H9 (cell line): ENCODE measurements around the gene ENOX1. TPM values are rescaled to one million over a fixed set of nuclear protein-coding genes. Genes with fewer than 3 reads are reported as not detected.

Experiments used
- DNase-seq: peaks from one replicate; pipeline ENCODE4 v3.0.0-alpha.2; 2017
- H2AFZ ChIP-seq: one replicate; pipeline ENCODE4 v1.6.1; 2013; ENCODE audit warnings: mild to moderate bottlenecking, low read length, control low read depth, moderate library complexity
- H2AK5ac ChIP-seq: 2 replicates; pipeline ENCODE4 v1.6.1; 2013; ENCODE audit warnings: low read length, control low read depth, mixed read lengths; ENCODE audit not compliant: insufficient read length
- H2BK120ac ChIP-seq: one replicate; pipeline ENCODE4 v1.6.1; 2013; ENCODE audit warnings: low read depth, mild to moderate bottlenecking, low read length, control low read depth, inconsistent platforms; ENCODE audit not compliant: poor library complexity, severe bottlenecking
- H2BK12ac ChIP-seq: 2 replicates; pipeline ENCODE4 v1.6.1; 2013; ENCODE audit warnings: low read length, control low read depth, mixed read lengths, low read depth; ENCODE audit not compliant: insufficient read length
- H2BK15ac ChIP-seq: 2 replicates; pipeline ENCODE4 v1.6.1; 2013; ENCODE audit warnings: low read depth, low read length, control low read depth
- H2BK20ac ChIP-seq: one replicate; pipeline ENCODE4 v1.6.1; 2013; ENCODE audit warnings: low read depth, mild to moderate bottlenecking, low read length, control low read depth, inconsistent platforms; ENCODE audit not compliant: poor library complexity, severe bottlenecking
- H2BK5ac ChIP-seq: 2 replicates; pipeline ENCODE4 v1.6.1; 2013; ENCODE audit warnings: low read length, control low read depth, mixed read lengths; ENCODE audit not compliant: insufficient read length
- H3K14ac ChIP-seq: 2 replicates; pipeline ENCODE4 v1.6.1; 2013; ENCODE audit warnings: low read length, control low read depth; ENCODE audit not compliant: insufficient read depth
- H3K18ac ChIP-seq: 2 replicates; pipeline ENCODE4 v1.6.1; 2013; ENCODE audit warnings: low read depth, mild to moderate bottlenecking, mixed read lengths, low read length, control low read depth; ENCODE audit not compliant: insufficient read length
- H3K23ac ChIP-seq: 2 replicates; pipeline ENCODE4 v1.6.1; 2013; ENCODE audit warnings: low read length, control low read depth, mixed read lengths, low read depth; ENCODE audit not compliant: insufficient read length
- H3K23me2 ChIP-seq: 2 replicates; pipeline ENCODE4 v1.6.1; 2013; ENCODE audit warnings: low read depth, mild to moderate bottlenecking, mixed read lengths, low read length, control low read depth; ENCODE audit not compliant: insufficient read length, poor library complexity, severe bottlenecking
- H3K27ac ChIP-seq: 2 replicates; pipeline ENCODE4 v1.5.1; 2013; ENCODE audit warnings: low read length, control low read depth, mixed read lengths, low read depth; ENCODE audit not compliant: insufficient read length
- H3K27me3 ChIP-seq: 2 replicates; pipeline ENCODE4 v1.6.1; 2013; ENCODE audit warnings: low read length, control low read depth, inconsistent platforms; ENCODE audit not compliant: insufficient read depth
- H3K4ac ChIP-seq: 2 replicates; pipeline ENCODE4 v1.6.1; 2013; ENCODE audit warnings: low read depth, mild to moderate bottlenecking, control low read depth, inconsistent platforms, low read length, moderate library complexity
- H3K4me1 ChIP-seq: 2 replicates; pipeline ENCODE4 v1.6.1; 2013; ENCODE audit warnings: low read length, control low read depth, inconsistent platforms; ENCODE audit not compliant: insufficient read depth
- H3K4me2 ChIP-seq: 2 replicates; pipeline ENCODE4 v1.6.1; 2013; ENCODE audit warnings: low read length, control low read depth, mixed read lengths; ENCODE audit not compliant: insufficient read length, insufficient read depth
- H3K56ac ChIP-seq: 2 replicates; pipeline ENCODE4 v1.6.1; 2013; ENCODE audit warnings: low read depth, mild to moderate bottlenecking, mixed read lengths, low read length, control low read depth; ENCODE audit not compliant: insufficient read length
- H3K79me1 ChIP-seq: 2 replicates; pipeline ENCODE4 v1.6.1; 2013; ENCODE audit warnings: low read depth, mild to moderate bottlenecking, moderate library complexity, low read length, control low read depth, inconsistent platforms; ENCODE audit not compliant: insufficient read depth, poor library complexity, severe bottlenecking
- H3K79me2 ChIP-seq: 2 replicates; pipeline ENCODE4 v1.6.1; 2013; ENCODE audit warnings: low read length, control low read depth, inconsistent platforms; ENCODE audit not compliant: insufficient read depth
- H3K9ac ChIP-seq: 2 replicates; pipeline ENCODE4 v1.6.1; 2013; ENCODE audit warnings: low read length, control low read depth, mixed read lengths; ENCODE audit not compliant: insufficient read length; ENCODE audit errors: extremely low read depth
- H3K9me3 ChIP-seq: one replicate; pipeline ENCODE4 v1.6.1; 2013; ENCODE audit warnings: low read depth, low read length, inconsistent platforms; ENCODE audit not compliant: control insufficient read depth
- H3T11ph ChIP-seq: one replicate; pipeline ENCODE4 v1.6.1; 2013; ENCODE audit warnings: mild to moderate bottlenecking, low read length, control low read depth, inconsistent platforms
- H4K20me1 ChIP-seq: one replicate; pipeline ENCODE4 v1.6.1; 2013; ENCODE audit not compliant: control insufficient read depth, insufficient read length, insufficient read depth
- H4K5ac ChIP-seq: 2 replicates; pipeline ENCODE4 v1.6.1; 2013; ENCODE audit warnings: low read depth, mild to moderate bottlenecking, mixed read lengths, low read length, control low read depth; ENCODE audit not compliant: insufficient read length
- H4K8ac ChIP-seq: replicated peaks from 2 replicates; pipeline ENCODE4 v1.6.1; 2013; ENCODE audit warnings: low read length, control low read depth, mixed read lengths, low read depth; ENCODE audit not compliant: insufficient read length
- H4K91ac ChIP-seq: 2 replicates; pipeline ENCODE4 v1.6.1; 2013; ENCODE audit warnings: low read depth, mild to moderate bottlenecking, moderate library complexity, mixed read lengths, low read length, control low read depth; ENCODE audit not compliant: insufficient read length
- H3K27ac Mint-ChIP-seq, 3 experiments: 2 replicates in 2 of 3; 3 replicates in 1 of 3; pipeline ENCODE4 v1.8.0; 2020 to 2021; ENCODE audit warnings: mixed read lengths in 3 of 3, mild to moderate bottlenecking in 1 of 3, moderate library complexity in 1 of 3
- H3K27me3 Mint-ChIP-seq: 2 replicates; pipeline ENCODE4 v1.8.0; 2021; ENCODE audit warnings: low read depth, mild to moderate bottlenecking, moderate library complexity, mixed read lengths
- H3K36me3 Mint-ChIP-seq, 3 experiments: 2 replicates in 2 of 3; 3 replicates in 1 of 3; pipeline ENCODE4 v1.8.0; 2020 to 2021; ENCODE audit warnings: low read depth in 3 of 3, mixed read lengths in 3 of 3; ENCODE audit not compliant: insufficient read depth in 1 of 3
- H3K4me1 Mint-ChIP-seq, 2 experiments: 2 replicates each; pipeline ENCODE4 v1.8.0; 2020; ENCODE audit warnings: mixed read lengths in 2 of 2
- H3K4me3 Mint-ChIP-seq, 2 experiments: 2 replicates in 1 of 2; 3 replicates in 1 of 2; pipeline ENCODE4 v1.8.0; 2020 to 2021; ENCODE audit warnings: mild to moderate bottlenecking in 2 of 2, mixed read lengths in 2 of 2, moderate library complexity in 1 of 2
- H3K9me3 Mint-ChIP-seq, 2 experiments: 2 replicates in 1 of 2; 3 replicates in 1 of 2; pipeline ENCODE4 v1.8.0; 2020; ENCODE audit warnings: mild to moderate bottlenecking in 2 of 2, mixed read lengths in 2 of 2, moderate library complexity in 1 of 2
- CTCF ChIP-seq: fragments of 200-600 bp; sonication (generic); conservative IDR thresholded peaks from 3 replicates; pipeline ENCODE4 v1.8.0; 2021; ENCODE audit warnings: antibody characterized with exemption, mild to moderate bottlenecking
- WGBS: extraction: QIAGEN DNeasy Blood & Tissue Kit; methylation state at CpG from one replicate; pipeline ENCODE4 v1.1.7; 2013; ENCODE audit warnings: missing lambda C conversion rate, low lambda C conversion rate, mixed read lengths; ENCODE audit not compliant: insufficient read length; ENCODE audit errors: extremely low coverage; 5-methylcytosine and 5-hydroxymethylcytosine counted together
- total RNA-seq: library from RNA; stranded (reverse); gene quantifications from 2 replicates; pipeline ENCODE4 v1.2.1, GENCODE V29; 2021

ENOX1 gene
- total RNA-seq, 1 experiment from 2014 or later, result 0.24 TPM

GRCh38 chr13:43584751-43585150 lies 202.0 kb downstream of the ENOX1 start:
- H3K27ac ChIP-seq, result no peak overlapping the region
- H2BK12ac ChIP-seq, result no peak overlapping the region
- no peak overlapping the region for H3K56ac ChIP-seq
- no peak overlapping the region for H3K4ac ChIP-seq
- H3K4me1 ChIP-seq, result no peaks in the 10 kb centered on the region
- no peak overlapping the region for H2BK20ac ChIP-seq
- no peak overlapping the region for H3K23ac ChIP-seq
- Mint-ChIP-seq H3K9me3 (no peaks in the 10 kb centered on the region), H3K27ac (no peak overlapping the region), H3K36me3 (no peaks in the 10 kb centered on the region), H3K27me3 (no peaks in the 10 kb centered on the region), H3K4me3 (no peak overlapping the region), H3K4me1 (no peaks in the 10 kb centered on the region)
- H2BK120ac ChIP-seq, result no peak overlapping the region
- no peak for DNase-seq
- no peaks in the 10 kb centered on the region for H3K23me2 ChIP-seq
- H4K8ac ChIP-seq, result no peak overlapping the region
- H4K20me1 ChIP-seq, result no peaks in the 10 kb centered on the region
- TF ChIP-seq CTCF, result no peak
- H3K79me2 ChIP-seq, result no peaks in the 10 kb centered on the region
- no peak overlapping the region for H3T11ph ChIP-seq
- no peak overlapping the region for H4K91ac ChIP-seq
- H3K14ac ChIP-seq, result no peak overlapping the region
- no peak overlapping the region for H2BK5ac ChIP-seq
- H3K4me2 ChIP-seq, result no peak overlapping the region
- no CpG with 5 or more reads among the region's 3 CpGs for WGBS
- H3K9me3 ChIP-seq, result no peaks in the 10 kb centered on the region
- no peak overlapping the region for H4K5ac ChIP-seq
- no peak overlapping the region for H2AK5ac ChIP-seq
- H3K79me1 ChIP-seq, result no peaks in the 10 kb centered on the region
- no peak overlapping the region for H3K18ac ChIP-seq
- H3K27me3 ChIP-seq, result no peaks in the 10 kb centered on the region
- H3K9ac ChIP-seq, result no peak overlapping the region
- H2BK15ac ChIP-seq, result no peak overlapping the region
- H2AFZ ChIP-seq, result no peak overlapping the region
